SK-N-SH (cell line): ENCODE measurements around the gene GBX1.

Experiments
- CTCF ChIP-seq: fragments of 200-600 bp; sonication (generic); IDR thresholded peaks from 2 replicates; pipeline ENCODE4 v1.6.1; 2017; ENCODE audit warnings: antibody characterized with exemption, mild to moderate bottlenecking, moderate library complexity
- ELF1 ChIP-seq: IDR thresholded peaks from 2 replicates; pipeline ENCODE4 v1.4.0; 2012
- EP300 ChIP-seq, 2 experiments: IDR thresholded peaks; 2 replicates each; pipeline versions ENCODE4 v1.4.0 to v1.6.1; 2012; ENCODE audit warnings: borderline replicate concordance in 1 of 2, low read depth in 1 of 2, low read length in 1 of 2
- EZH2phosphoT487 ChIP-seq: fragments of 200-600 bp; sonication (generic); IDR thresholded peaks from 2 replicates; pipeline ENCODE4 v1.6.1; 2017; ENCODE audit warnings: low read depth, mixed run types, mild to moderate bottlenecking, antibody characterized with exemption, moderate library complexity, borderline replicate concordance
- FOXM1 ChIP-seq: IDR thresholded peaks from 2 replicates; pipeline ENCODE4 v1.4.0; 2012; ENCODE audit warnings: low read depth, mild to moderate bottlenecking
- GATA2 ChIP-seq: sonication (generic); formaldehyde crosslinking; IDR thresholded peaks from 2 replicates; pipeline ENCODE4 v1.5.0; 2020; ENCODE audit warnings: mild to moderate bottlenecking, missing genetic modification reagents
- IRF3 ChIP-seq: fragments of 150-350 bp; IDR thresholded peaks from 2 replicates; pipeline ENCODE4 v1.6.1; 2016; ENCODE audit warnings: mild to moderate bottlenecking, low read depth, low read length
- JUND ChIP-seq: IDR thresholded peaks from 2 replicates; pipeline ENCODE4 v1.4.0; 2012
- MXI1 ChIP-seq: IDR thresholded peaks from 2 replicates; pipeline ENCODE4 v1.6.1; 2012; ENCODE audit warnings: mild to moderate bottlenecking, low read depth, low read length, improper control_type of control experiment
- POLR2AphosphoS5 ChIP-seq: IDR thresholded peaks from 2 replicates; pipeline ENCODE4 v1.6.1; 2012; ENCODE audit warnings: low read depth, low read length
- RXRA ChIP-seq: IDR thresholded peaks from 2 replicates; pipeline ENCODE4 v1.4.0; 2012; ENCODE audit warnings: low read depth, mild to moderate bottlenecking, borderline replicate concordance
- TAF1 ChIP-seq: IDR thresholded peaks from 2 replicates; pipeline ENCODE4 v1.6.1; 2012; ENCODE audit warnings: low read depth, mild to moderate bottlenecking, low read length, moderate library complexity, borderline replicate concordance
- USF2 ChIP-seq: fragments of 150-350 bp; IDR thresholded peaks from 2 replicates; pipeline ENCODE4 v1.6.1; 2017; ENCODE audit warnings: antibody characterized with exemption, low read length, low read depth, borderline replicate concordance
- YY1 ChIP-seq: IDR thresholded peaks from 2 replicates; pipeline ENCODE4 v1.4.0; 2012; ENCODE audit warnings: low read depth, mild to moderate bottlenecking

- TF ChIP-seq CTCF (no peak), EZH2phosphoT487 (no peak), USF2 (no peak), FOXM1 (no peak), POLR2AphosphoS5 (no peak), JUND (no peak), EP300 (IDR thresholded peaks at IDR 0.05; ENCODE audit: borderline replicate concordance in 1 of 2, low read depth in 1 of 2, low read length in 1 of 2) (no peak), GATA2 (CRISPR knock-in tag) (no peak), ELF1 (no peak), TAF1 (no peak), YY1 (no peak), IRF3 (no peak), MXI1 (no peak), RXRA (no peak)
Observed at GRCh38 chr7:151168787-151169162, 1.3 kb upstream of the GBX1 start.
